ENCODE results near the gene TSTD2.
A peak's percentile ranks its signal among the peaks of the same experiment; 100 is the strongest.
"Not testable (repeated sequence)": the region's sequence is repeated elsewhere in the genome, so short reads cannot be mapped to it uniquely, and the experiment has no call there.

Gene TSTD2

GRCh38 chr9:97581590-97581989, 51.6 kb downstream of the TSTD2 start:
- not testable (repeated sequence) for DNase-seq

GRCh38 chr9:97579914-97580313, 53.3 kb downstream of the TSTD2 start:
- DNase-seq, result no peak

GRCh38 chr9:97578846-97579245, 54.3 kb downstream of the TSTD2 start:
- no peak for DNase-seq

GRCh38 chr9:97577051-97577450, 56.1 kb downstream of the TSTD2 start:
- DNase-seq, result no peak

GRCh38 chr9:97575673-97576200, 57.4 kb downstream of the TSTD2 start:
- DNase-seq, result no peak

- DNase-seq, result not testable (repeated sequence)
These were observed 58.1 kb downstream of the TSTD2 start for GRCh38 chr9:97574921-97575672.

- DNase-seq, result not testable (repeated sequence)
These were observed 59.0 kb downstream of the TSTD2 start for GRCh38 chr9:97574101-97574571.

- DNase-seq, result no peak
These were observed 59.6 kb downstream of the TSTD2 start for GRCh38 chr9:97573482-97574073.

GRCh38 chr9:97572892-97573365, 60.2 kb downstream of the TSTD2 start:
- no peak for DNase-seq

- DNase-seq, result no peak
These were observed 60.8 kb downstream of the TSTD2 start for GRCh38 chr9:97572196-97572891.

GRCh38 chr9:97571664-97572063, 61.5 kb downstream of the TSTD2 start:
- no peak for DNase-seq

GRCh38 chr9:97570899-97571298, 62.3 kb downstream of the TSTD2 start:
- DNase-seq, result no peak

- DNase-seq, result no peak
These were observed 64.5 kb downstream of the TSTD2 start for GRCh38 chr9:97568461-97569275.

GRCh38 chr9:97567894-97568202, 65.3 kb downstream of the TSTD2 start:
- no peak for DNase-seq

- no peak for DNase-seq
These were observed 65.8 kb downstream of the TSTD2 start for GRCh38 chr9:97567182-97567893.

- no peak for DNase-seq
These were observed 67.9 kb downstream of the TSTD2 start for GRCh38 chr9:97565262-97565661.

GRCh38 chr9:97564291-97565175, 68.6 kb downstream of the TSTD2 start:
- DNase-seq, result peak; percentile 19

GRCh38 chr9:97563458-97564135, 69.6 kb downstream of the TSTD2 start:
- no peak for DNase-seq

- DNase-seq, result no peak
These were observed 70.6 kb downstream of the TSTD2 start for GRCh38 chr9:97562542-97562941.

- no peak for DNase-seq
These were observed 71.7 kb downstream of the TSTD2 start for GRCh38 chr9:97561501-97561900.
